Stimulated activated CD8-positive, alpha-beta memory T cell treated with anti-CD3 and anti-CD28 coated beads, Interleukin-12 subunit alpha, Interleukin-12 subunit beta, amount 100 ng/mL, for 4 hours (primary cell): ENCODE results near the gene SRD5A2.
"Not testable (repeated sequence)": the region's sequence is repeated elsewhere in the genome, so short reads cannot be mapped to it uniquely, and the experiment has no call there.

Experiments
- DNase-seq: peaks from one replicate; pipeline ENCODE4 v3.0.0-alpha.2; 2020; ENCODE audit warnings: low read depth

SRD5A2 gene

DNA sequence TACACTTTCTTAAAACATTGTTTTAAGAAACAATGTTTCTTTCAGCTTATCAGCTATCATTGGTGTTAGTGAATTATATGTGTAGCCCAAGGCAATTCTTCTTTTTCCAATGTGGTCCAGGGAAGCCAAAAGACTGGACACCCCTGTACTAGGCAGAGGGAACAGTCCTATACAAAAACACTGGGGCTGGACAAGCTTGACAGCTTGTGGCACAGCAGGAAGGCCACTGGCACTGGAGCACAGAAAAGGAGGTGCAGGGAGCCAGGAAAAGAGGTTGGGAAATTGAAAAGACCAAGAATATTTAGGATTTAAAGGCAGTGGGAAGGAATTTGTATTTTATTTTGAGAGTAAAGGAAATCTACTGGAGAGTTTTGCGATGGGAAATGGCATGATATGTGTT, 47.7 kb downstream of the SRD5A2 start:
- no peak for DNase-seq

DNA sequence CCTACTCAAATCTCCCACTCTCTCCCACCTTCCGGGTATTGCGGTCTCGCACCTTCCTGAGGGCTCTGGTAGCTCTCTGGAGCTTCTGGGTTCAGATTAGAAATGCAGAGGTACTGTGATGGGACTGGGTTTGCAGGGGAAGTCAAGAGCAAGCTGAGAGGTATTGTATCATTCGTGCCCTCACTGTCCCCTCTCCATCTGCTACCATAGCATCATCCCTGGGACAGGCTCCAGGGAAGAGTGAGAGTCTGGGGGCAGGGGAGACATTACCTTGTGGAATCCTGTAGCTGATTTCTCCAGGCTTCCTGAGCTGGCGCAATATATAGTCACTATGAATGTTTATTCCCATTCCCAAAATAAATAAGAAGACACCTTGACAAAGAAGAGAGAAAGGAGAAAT, 49.6 kb downstream of the SRD5A2 start:
- no peak for DNase-seq

DNA sequence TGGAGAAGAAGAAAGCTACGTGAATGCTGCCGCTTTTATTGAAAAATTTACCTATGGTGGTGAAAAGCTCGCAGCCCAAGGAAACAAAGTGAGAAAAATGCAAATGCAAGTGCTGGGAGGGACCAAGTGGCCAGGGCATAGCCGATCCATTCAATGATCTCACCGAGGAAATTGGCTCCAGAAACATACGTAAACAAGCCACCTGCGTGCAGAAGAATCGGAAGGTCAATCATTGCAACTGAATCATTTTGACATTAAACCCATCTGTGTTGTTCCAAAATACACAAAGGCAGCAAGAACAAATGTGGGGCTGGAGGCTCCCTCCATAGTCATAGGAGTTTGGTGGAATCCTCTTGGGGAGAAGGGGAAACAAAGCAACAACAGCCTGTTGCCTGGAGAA, 51.5 kb downstream of the SRD5A2 start:
- no peak for DNase-seq

- DNase-seq: no peak
These were observed 51.9 kb downstream of the SRD5A2 start for GRCh38 chr2:31528823-31529222.

GRCh38 chr2:31526946-31527732, 53.6 kb downstream of the SRD5A2 start:
- DNase-seq: no peak

DNA sequence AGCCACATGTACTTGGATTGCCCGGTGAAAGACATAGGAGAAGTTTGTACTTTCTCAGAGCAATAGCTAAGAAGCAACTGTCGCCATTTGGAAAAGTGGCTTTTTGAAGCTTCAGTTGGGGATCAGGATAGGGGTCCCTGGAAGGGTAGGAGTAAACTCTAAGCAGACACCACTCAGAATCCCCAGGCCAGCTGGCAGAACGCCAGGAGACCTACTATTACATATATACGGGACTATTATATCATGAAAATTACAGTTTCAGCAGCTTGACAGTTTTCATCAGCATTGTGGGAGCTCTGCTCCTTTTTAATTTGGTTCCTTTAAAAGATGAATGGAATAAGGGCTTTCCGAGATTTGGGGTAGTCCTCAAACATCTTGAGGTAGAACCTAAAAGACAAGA, 54.9 kb downstream of the SRD5A2 start:
- DNase-seq: no peak

GRCh38 chr2:31524592-31524991, 56.1 kb downstream of the SRD5A2 start:
- no peak for DNase-seq

GRCh38 chr2:31523871-31524492, 56.8 kb downstream of the SRD5A2 start:
- DNase-seq: peak; percentile 1

- no peak for DNase-seq
These were observed 58.0 kb downstream of the SRD5A2 start for GRCh38 chr2:31522786-31523185.

DNA sequence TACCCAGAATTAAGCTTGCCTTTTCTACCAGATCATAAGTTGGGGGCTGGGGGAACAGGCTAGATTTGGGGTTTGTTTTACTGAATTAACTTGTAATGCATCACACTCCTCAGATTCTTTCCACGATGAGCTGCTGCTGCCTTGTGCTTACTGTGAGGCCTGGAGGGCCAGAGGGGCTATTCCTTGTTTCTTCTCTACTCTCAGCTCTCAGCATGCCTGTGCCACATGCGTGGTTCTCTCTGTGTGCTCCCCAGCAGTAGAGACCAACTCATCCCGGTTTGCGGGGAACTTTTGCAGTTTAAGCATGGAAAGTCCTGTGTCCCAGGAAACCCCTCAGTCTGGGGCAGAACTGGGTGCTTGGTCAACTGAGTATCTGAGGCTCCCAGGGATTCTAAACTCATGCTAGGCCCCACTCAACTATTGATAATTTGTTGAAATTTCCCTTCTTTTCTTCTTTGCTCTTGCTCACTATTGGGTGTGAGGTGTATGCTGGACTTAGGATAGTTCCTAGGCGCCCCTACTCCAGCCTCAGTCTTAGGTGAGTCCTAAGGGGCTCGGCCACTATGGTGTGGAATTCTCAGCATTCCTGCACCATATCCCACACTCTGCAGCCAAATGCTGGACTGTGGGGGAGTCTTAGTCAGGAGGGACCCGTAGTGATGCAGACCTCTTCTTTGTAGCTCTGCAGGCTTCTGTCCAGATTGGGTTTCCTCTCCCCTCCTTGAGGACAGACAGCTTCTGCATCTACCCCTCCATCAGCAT, 63.1 kb downstream of the SRD5A2 start:
- no peak for DNase-seq

DNA sequence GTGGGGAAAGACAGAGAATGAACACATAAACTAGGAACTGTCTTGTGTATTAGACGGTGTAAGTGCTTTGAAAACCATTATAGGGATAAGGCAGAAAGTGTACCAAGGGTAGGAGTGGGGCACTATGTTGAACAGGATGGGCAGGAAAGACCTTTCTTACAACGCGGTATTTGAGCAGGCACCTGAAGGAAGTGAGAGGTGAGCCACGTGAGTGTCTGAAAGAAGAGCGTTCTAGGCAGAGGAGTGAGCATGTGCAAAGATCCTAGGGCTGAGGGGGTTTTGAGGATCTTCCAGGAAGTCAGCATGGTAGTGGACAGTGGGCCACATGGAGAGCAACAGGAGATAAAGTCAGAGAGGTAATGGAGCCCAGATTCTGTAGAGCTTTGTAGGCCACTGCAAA, 65.2 kb downstream of the SRD5A2 start:
- no peak for DNase-seq

DNA sequence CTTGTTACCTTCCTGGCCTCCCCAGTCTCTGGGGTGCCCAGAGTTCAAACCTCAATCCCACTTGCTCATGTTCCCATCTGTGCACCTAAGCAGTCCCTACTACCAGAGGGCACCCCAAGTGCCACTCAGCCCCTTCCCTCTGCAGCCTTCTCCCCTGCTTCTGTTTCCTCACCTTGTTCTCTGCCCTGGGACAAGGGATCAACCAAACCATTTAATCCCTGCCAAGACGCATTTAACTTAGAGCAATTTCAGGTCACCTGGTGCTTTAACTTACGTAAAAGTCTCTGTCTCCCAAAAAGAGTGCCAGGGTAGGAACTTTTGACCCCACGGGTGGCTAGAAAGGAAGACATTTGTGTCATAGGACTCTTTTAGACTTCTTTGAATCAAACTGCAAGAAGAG, 67.2 kb downstream of the SRD5A2 start:
- no peak for DNase-seq

DNA sequence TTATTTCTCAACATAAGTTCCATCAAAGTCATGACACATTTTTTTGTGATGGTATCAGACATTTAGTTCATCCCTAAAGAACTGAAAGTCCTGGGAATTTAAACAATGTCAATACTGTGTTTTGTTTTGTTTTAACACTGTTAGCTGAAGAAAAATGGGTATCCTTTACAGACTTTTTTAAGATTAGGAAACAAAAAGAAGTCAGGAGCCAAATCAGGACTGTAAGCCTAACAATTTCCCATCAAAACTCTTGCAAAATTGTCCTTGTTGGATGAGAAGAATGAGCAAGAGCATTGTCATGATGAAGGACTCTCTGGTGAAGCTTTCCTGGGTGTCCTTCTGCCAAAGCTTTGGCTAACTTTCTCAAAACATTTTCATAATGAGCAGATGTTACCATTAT, 69.4 kb downstream of the SRD5A2 start:
- no peak for DNase-seq

- DNase-seq: no peak
These were observed 75.6 kb downstream of the SRD5A2 start for GRCh38 chr2:31505111-31505510.

- no peak for DNase-seq
These were observed 76.4 kb downstream of the SRD5A2 start for GRCh38 chr2:31504311-31504710.

DNA sequence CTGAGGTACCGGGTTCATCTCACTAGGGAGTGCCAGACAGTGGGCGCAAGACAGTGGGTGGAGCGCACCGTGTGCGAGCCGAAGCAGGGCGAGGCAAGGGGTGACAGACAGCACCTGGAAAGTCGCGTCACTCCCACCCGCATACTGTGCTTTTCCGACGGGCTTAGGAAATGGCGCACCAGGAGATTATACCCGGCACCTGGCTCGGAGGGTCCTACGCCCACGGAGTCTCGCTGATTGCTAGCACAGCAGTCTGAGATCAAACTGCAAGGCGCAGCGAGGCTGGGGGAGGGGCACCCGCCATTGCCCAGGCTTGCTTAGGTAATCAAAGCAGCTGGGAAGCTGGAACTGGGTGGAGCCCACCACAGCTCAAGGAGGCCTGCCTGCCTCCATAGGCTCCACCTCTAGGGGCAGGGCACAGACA, 84.3 kb downstream of the SRD5A2 start:
- not testable (repeated sequence) for DNase-seq

DNA sequence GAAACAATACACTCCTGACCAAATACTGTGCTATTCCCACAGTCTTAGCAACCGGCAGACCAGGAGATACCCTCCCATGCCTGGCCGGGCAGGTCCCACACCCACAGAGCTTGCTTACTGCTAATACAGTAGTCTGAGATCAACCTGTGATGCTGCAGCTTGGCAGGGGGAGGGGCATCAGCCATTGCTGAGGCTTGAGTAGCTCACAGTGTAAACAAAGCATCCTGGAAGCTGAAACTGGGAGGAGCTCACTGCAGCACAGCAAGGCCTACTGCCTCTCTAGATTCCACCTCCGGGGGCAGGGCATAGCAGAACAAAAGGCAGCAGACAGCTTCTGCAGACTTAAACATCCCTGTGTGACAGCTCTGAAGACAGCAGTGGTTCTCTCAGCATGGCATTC, 91.4 kb downstream of the SRD5A2 start:
- DNase-seq: not testable (repeated sequence)

GRCh38 chr2:31483246-31483645, 97.5 kb downstream of the SRD5A2 start:
- no peak for DNase-seq

- no peak for DNase-seq
These were observed 104.1 kb downstream of the SRD5A2 start for GRCh38 chr2:31476511-31477180.

- no peak for DNase-seq
These were observed 105.0 kb downstream of the SRD5A2 start for GRCh38 chr2:31475692-31476091.

DNA sequence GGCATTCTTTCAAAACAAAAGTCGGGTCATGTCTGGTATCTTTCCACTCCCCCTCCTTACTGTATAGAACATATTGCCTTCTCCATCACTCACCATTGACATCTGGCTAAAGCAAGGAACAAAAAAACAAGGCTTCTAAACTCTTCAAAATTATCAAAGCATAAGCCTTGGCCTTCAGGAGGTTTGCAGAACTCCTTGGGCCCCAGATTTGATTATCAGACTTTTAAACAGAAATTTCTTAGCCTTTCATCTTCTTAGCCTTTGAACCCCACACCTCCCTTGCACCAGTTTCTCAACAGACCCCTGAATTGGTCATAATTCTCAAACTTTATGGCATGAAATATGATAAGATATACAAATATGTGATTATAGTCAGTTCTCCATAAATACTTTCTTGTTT, 106.4 kb downstream of the SRD5A2 start:
- no peak for DNase-seq
